Activated CD4-positive, CD25-positive, alpha-beta regulatory T cell (primary cell): Measurements from ENCODE around the gene MMP27.
"Not testable (repeated sequence)": the region's sequence is repeated elsewhere in the genome, so short reads cannot be mapped to it uniquely, and the experiment has no call there.

Source experiments
- DNase-seq, 4 experiments: peaks; one replicate each; lab custom pipeline; 2025; lab: John Stamatoyannopoulos, UW

Gene MMP27

GRCh38 chr11:102705626-102706025 lies at the start of gene MMP27:
MMP27 (minus strand) TSS chr11:102705769; CDS start chr11:102705714, 55 bp downstream.
- DNase-seq: no peak

GRCh38 chr11:102753267-102753666 lies 47.7 kb upstream of the MMP27 start:
- no peak for DNase-seq

GRCh38 chr11:102751673-102752072 lies 46.1 kb upstream of the MMP27 start:
- no peak for DNase-seq

- DNase-seq: no peak
Measured at GRCh38 chr11:102749101-102749722, 43.6 kb upstream of the MMP27 start.

- DNase-seq: not testable (repeated sequence)
Measured at GRCh38 chr11:102746746-102747578, 41.4 kb upstream of the MMP27 start.

GRCh38 chr11:102734650-102735049 lies 29.1 kb upstream of the MMP27 start:
- DNase-seq: no peak

GRCh38 chr11:102733232-102733875 lies 27.8 kb upstream of the MMP27 start:
- DNase-seq: no peak

GRCh38 chr11:102730944-102731343 lies 25.4 kb upstream of the MMP27 start:
- DNase-seq: not testable (repeated sequence)

GRCh38 chr11:102729849-102730815 lies 24.6 kb upstream of the MMP27 start:
- no peak for DNase-seq

- no peak for DNase-seq
Measured at GRCh38 chr11:102727890-102728289, 22.3 kb upstream of the MMP27 start.

GRCh38 chr11:102724904-102725500 lies 19.4 kb upstream of the MMP27 start, which contains the start of gene MMP8:
MMP8 (minus strand) TSS chr11:102724954; CDS start chr11:102724855, 99 bp downstream.
- no peak for DNase-seq

GRCh38 chr11:102722821-102723220 lies 17.3 kb upstream of the MMP27 start:
- no peak for DNase-seq

- no peak for DNase-seq
Measured at GRCh38 chr11:102719620-102720277, 14.2 kb upstream of the MMP27 start.

- DNase-seq: no peak
Measured at GRCh38 chr11:102717280-102717679, 11.7 kb upstream of the MMP27 start.

GRCh38 chr11:102716527-102716926 lies 11.0 kb upstream of the MMP27 start:
- DNase-seq: no peak

- no peak for DNase-seq
Measured at GRCh38 chr11:102712137-102712536, 6.6 kb upstream of the MMP27 start.

GRCh38 chr11:102709201-102709945 lies 3.8 kb upstream of the MMP27 start:
- no peak for DNase-seq

GRCh38 chr11:102708654-102709053 lies 3.1 kb upstream of the MMP27 start:
- no peak for DNase-seq

- DNase-seq: no peak
Measured at GRCh38 chr11:102704841-102705240, 728 bp downstream of the MMP27 start.
